GM18867 (cell line): ENCODE results near the gene APOBR.

Experiments
- ATAC-seq: cut with Tn5 transposase; IDR thresholded peaks from one replicate; pipeline ENCODE4 v1.9.1; 2021; ENCODE audit warnings: mild to moderate bottlenecking, moderate library complexity; ENCODE audit not compliant: unreplicated experiment

Gene APOBR

DNA sequence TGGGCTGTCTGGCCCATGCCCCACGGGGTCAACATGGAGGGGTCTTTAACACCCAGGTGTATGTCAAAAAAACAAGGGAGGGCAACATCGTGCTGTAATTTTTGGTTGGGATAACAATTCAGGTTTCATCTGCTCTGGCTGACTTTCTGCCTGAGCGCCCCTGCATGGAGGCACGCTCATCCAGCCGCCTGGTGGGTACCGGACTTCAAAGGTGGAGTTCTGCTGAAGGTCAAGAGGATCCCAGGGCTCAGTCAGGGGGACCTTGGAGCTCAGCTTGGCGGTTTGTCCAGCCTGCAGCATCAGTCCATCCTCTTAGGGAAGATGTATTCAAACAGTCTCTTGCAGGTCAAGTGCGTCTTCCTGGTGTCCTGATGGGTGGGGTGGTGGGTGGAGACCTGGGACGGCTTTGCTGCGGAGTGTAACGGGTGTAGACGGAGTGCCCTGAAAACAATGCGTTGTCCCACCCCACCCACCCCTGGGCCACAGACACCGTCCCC is 53.9 kb downstream of the APOBR start:
- no peak for ATAC-seq
